ENCODE data around the gene PALM2AKAP2.

- no peak for TF ChIP-seq CTCF (IDR thresholded peaks at IDR 0.05)
- no peak for TF ChIP-seq POLR2A (IDR thresholded peaks at IDR 0.05)
These were observed 12.2 kb upstream of the PALM2AKAP2 start for GRCh38 chr9:109767814-109768213.
